ENCODE measurements around the gene MBD3L1.
A peak's percentile ranks its signal among the peaks of the same experiment; 100 is the strongest.

Gene MBD3L1

DNA sequence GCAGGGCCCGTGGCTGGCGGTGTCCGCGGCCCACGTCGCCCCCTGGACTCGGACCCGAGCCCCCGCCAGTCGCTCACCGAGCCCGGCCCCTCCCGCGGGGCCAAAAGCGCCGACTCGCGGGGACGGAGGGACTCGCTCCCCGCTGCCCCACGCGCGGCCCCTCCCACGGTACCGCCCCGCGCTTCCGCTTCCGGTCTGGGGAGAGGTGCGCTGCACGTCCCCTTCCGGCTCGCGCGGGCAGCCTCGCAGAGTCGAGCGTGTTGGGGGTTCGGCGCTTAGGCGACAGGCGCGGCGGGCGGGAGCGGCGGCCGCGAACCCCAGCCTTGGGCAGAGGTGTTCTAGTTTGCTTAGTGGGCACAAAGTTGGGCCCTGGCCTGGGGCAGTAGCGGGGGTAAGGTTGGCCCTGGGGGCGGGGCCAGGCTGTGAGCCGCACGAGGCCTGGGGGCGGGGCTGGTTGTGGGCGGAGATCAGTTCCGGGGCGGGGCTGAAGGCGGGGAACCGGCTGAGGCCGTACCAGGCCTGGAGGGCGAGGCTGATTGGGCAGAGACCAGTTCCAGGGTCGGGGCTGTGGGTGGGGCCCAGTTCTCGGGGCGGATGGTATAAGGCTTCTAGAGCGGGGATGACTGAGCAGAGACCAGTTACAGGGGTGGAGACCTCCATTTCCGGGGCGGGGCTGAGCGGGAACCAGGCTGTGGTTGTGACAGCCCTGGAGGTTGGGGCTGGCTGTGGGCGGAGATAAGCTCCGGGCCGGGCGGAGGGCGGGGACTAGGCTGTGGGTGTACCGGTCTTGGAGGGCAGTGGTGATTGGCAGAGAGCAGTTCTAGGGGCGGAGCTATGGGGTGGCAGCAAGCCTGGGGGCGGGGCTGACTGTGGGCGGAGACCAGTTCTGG is at the start of gene MBD3L1, which contains the start of gene ZNF558:
Gene MBD3L1 (plus strand): TSS at position 246 of the 890 bp plus-strand sequence. CDS start 10,302 bp downstream, outside the sequence.
Gene ZNF558 (minus strand): TSS at position 173 of the 890 bp plus-strand sequence. CDS start 9,645 bp downstream, outside the sequence.
- DNase-seq (ENCODE audit: low read depth), result peak; percentile 98

- DNase-seq (ENCODE audit: low read depth), result no peak
These were observed 37.4 kb upstream of the MBD3L1 start for GRCh38 chr19:8794823-8795222.

DNA sequence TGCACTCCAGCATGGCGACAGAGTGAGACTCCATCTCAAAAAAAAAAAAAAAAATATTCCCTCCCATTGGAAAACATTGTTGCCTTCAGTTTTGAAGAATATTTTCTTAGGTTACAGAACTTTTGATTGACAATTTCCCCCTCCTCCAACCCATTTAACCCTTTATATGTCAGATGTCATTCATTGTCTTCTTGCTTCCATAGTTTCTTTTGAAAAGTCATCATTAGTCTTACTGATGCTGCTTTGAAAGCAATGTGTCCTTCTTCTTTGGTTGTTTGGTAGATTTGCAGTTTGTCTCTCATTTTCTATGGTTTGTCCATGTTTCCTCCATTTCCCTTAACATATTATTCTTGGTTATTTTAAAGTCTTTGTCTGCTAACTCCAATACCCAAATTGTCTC is 25.5 kb upstream of the MBD3L1 start:
- peak; percentile 11 for DNase-seq (ENCODE audit: low read depth)

DNA sequence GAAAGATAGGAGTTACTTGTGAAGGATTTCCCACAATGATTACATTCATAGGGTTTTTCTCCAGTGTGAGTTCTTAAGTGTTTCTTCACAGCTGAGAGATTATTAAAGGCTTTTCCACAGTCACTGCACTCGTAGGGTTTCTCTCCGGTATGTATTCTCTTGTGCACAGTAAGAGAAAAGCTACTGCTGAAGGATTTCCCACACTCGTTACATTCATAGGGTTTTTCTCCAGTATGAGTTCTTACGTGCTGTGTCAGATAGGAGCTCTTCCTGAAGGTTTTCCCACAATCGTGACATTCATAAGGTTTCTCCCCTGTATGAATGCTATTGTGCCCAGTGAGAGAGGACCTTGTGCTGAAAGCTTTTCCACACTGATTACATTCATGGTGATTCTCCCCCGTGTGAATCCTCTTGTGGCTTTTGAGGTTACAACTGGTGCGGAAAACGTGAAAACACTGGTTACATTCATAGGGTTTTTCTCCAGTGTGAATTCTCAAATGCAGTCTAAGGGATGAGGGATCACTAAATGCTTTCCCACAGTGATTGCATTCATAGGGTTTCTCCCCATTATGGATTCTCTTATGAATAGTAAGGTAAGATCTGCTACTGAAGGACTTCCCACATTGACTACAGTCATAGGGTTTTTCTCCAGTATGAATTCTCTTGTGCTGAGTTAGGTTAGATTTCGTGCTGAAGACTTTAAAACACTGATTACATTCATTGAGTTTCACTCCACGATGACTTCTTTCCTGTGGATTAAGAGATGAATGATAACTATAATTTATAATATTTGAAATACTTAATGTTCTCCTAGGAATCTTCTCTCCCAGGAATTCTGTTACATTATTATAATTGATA is 20.6 kb upstream of the MBD3L1 start:
- DNase-seq (ENCODE audit: low read depth), result peak; percentile 34

- DNase-seq (ENCODE audit: low read depth), result no peak
These were observed 18.0 kb upstream of the MBD3L1 start for GRCh38 chr19:8814176-8814575.

DNA sequence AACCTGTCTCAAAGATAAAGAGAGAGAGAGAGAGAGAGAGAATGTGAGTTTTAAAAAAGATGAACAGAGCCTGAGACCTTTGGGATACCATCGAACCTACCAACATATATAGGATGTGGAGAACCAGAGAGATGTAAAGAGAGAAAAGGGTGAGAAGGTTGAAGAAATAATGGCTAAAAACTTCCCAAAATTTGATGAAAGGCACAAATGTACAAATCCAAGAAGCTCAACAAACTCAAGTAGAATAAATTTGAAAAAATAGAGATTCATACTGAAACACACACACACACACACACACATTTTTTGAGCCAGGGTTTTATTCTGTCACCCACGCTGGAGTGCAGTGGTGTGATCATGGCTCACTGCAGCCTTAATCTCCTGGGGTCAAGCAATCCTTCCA is 16.4 kb upstream of the MBD3L1 start:
- DNase-seq (ENCODE audit: low read depth), result no peak

GRCh38 chr19:8820234-8820633 is 11.9 kb upstream of the MBD3L1 start:
- no peak for DNase-seq (ENCODE audit: low read depth)

DNA sequence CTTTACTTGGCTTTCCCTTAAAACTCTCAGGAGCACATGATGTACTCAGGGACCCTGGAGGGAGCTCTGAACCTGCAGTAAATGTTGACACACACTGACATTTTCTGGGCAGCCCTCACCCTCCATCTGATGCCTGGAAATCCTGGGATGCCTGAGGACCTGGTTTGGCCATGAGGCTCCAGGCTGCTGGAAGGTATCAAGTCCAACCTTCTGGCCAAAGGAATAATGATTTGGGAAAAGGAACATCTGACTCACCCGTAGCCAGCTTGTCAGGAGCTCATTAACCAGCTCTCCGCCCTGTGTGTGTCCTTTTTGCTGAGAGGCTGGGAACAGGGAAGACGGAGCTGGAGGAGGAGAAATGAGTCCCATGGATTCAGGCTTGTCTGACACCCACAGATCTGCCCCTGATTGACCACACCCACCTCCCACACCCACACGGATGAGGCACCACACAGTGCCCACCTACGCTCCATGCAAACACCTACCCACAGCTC is 10.4 kb upstream of the MBD3L1 start:
- DNase-seq (ENCODE audit: low read depth), result no peak

DNA sequence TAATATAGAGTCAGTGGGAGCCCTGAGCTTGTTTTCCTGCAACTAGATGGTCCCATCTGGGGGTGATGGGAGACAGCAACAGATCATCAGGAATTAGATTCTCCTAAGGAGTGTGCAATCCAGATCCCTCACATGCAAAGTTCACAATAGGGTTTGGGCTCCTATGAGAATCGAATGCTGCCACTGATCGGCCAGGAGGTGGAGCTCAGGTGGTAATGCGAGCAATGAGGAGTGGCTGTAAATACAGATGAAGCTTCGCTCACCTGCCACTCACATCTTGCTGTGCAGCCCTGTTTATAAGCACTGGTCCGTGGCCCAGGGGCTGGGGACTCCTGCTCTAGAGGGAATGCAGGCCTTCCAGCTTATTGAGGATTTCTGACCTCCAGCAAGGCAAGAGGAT is 5.8 kb upstream of the MBD3L1 start:
- no peak for DNase-seq (ENCODE audit: low read depth)

DNA sequence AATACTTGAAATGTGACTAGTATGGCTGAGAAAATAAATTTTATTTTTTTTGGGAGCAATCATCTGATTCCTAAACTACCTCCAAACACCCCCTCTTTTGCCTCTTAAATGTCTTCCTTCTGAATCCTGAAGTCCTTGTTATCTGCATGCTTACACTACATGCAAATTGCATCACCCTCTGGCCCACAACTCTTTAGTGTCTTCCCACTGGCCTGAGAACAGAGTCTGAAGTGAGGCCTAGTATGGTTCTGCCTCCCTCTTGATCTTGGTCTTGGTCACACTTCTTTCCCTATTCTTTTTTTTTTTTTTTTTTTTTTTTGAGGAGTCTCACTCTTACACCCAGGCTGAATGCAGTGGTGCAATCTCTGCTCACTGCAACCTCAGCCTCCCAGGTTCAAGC is 4.9 kb upstream of the MBD3L1 start:
- DNase-seq (ENCODE audit: low read depth), result peak; percentile 6

DNA sequence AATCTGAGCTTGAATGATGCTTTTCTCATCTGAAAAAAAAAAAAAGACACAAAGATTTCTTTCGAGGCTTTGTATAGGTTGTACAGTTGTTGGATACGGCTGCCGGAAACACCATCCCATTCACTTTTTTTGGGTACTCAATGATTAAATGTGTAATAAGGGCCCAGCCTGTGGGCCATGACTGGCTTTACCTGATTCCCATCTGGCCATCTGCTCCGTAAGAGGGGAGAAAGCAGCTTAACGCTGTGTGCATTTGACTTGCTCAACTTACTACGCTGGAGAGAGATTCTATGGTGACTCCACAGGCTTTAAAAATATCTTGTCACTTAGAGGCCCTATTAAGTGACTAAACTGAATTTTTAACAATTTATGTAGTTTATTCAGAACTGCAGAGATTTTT is 804 bp upstream of the MBD3L1 start:
- no peak for DNase-seq (ENCODE audit: low read depth)

GRCh38 chr19:8831832-8832131 is 395 bp upstream of the MBD3L1 start:
- no peak for DNase-seq (ENCODE audit: low read depth)

DNA sequence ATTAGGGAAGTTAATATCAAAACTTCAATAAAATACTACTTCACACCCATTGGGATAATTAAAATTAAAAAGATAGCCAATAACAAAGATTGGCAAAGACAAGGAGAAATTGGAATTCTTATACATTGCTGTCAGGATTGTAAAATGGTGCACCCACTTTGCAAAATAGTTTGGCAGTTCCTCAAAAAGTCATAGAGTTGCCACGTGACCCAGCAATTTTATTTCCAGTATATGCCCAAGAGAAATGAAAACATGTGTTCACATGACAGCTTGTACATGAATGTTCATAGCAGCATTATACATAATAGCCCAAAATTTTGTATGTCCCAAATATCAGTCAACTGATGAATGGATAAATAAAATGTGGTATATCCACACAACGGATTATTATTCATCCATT is 3.3 kb downstream of the MBD3L1 start:
- no peak for DNase-seq (ENCODE audit: low read depth)

DNA sequence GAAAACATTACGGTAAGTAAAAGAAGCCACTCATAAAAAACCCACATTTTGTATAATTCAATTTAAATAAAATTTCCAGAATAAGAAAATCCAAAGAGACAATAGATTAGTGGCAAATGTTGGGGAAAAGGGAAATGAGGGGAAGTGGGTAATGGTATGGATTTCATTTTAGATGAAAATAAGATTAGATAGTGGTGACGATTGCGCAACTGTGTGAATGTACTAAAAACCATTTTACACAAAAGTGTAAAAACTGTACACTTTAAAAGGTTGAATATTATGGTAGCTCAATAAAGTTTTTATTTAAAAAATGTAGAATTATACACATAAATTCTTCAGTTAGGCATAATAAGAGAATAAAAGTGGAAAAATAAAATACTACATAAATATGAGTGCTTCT is 3.7 kb downstream of the MBD3L1 start:
- no peak for DNase-seq (ENCODE audit: low read depth)

DNA sequence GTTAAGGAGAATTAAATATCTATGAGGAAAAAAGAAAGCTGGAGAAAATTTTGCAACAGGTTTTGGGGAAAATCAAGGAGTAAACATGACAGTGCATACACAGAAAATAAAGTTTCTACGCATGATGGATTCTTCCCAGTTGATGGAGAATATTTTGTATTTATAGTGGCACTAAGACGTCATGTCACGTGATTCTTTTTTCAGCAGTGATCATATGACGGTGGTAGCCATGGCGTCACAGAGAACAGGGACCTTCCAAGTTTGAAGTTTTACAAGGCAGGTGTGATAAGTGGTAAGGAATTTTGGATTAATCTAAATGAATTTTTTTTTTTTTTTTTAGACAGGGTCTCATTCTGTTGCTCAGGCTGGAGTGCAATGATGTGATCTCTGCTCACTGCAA is 8.5 kb downstream of the MBD3L1 start:
- DNase-seq (ENCODE audit: low read depth), result no peak

- DNase-seq (ENCODE audit: low read depth), result no peak
These were observed 14.6 kb downstream of the MBD3L1 start for GRCh38 chr19:8846819-8847218.

- DNase-seq (ENCODE audit: low read depth), result no peak
These were observed 17.1 kb downstream of the MBD3L1 start for GRCh38 chr19:8849232-8849631.

DNA sequence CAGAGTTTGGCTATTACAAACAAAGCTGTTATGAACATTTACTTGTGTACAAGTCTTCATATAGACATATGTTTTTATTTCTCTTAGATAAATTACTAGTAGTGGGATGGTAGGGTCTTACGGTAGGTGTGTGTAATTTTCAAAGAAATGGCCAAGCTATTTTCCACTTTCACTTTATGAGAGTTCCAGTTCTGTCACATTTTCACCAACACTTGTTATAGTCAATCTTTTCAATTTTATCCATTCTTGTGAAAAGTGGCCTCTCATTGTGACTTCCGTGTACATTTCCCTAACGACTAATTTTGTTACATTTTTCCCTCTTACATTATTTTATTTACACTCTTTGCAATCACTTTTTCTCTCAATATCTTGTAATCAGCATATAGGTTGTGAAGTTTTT is 18.3 kb downstream of the MBD3L1 start:
- no peak for DNase-seq (ENCODE audit: low read depth)

DNA sequence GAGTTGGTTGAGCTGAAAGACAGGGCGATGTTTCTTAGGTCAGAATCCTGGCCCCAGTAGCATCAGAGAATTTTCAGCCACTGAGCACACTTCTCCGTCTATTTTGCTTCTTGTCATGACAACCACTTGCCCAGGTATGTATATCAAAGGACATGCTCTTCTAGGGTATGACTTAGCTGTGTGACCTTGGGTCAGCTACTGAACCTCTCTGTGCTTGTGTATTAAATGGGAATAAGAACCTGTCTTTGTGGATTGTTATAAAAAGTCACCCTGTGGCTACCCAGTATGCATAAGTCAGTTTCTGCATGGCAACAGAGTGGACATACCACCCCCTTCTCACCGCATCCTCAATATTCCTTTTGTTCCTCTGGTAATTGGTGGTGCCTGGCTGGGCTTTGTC is 26.1 kb downstream of the MBD3L1 start:
- no peak for DNase-seq (ENCODE audit: low read depth)

DNA sequence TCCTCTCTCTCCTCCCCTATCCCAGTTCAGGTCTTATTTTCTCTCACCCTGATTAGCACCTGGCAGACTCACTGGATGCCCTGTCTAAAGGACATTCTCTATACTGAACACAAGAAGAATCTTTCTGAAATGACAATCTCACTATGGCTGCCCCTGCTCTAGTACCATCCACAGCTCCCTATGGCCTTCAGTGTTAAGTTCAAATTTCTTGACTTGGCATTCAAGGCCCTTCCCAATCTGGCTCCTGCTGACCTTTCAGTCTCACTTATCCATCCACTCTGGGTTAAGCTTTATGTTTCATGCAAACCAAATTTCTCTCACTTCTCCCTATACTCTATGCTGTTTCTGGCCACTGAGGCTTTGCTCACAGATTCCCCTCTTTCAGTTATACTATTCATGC is 34.2 kb downstream of the MBD3L1 start:
- no peak for DNase-seq (ENCODE audit: low read depth)

GRCh38 chr19:8877854-8878705 is 45.9 kb downstream of the MBD3L1 start:
- DNase-seq (ENCODE audit: low read depth), result no peak

- no peak for DNase-seq (ENCODE audit: low read depth)
These were observed 48.8 kb downstream of the MBD3L1 start for GRCh38 chr19:8880868-8881488.

Measured in amniotic epithelial cell (primary cell).